Measurements from ENCODE around the gene NEK4. TPM values are rescaled to one million over a fixed set of nuclear protein-coding genes. Genes with fewer than 3 reads are reported as not detected.

Gene NEK4
- total RNA-seq, 1 experiment from 2014 or later, result 36.2 TPM

- CTCF ChIA-PET, result no interaction called here
- RAD21 ChIA-PET (ENCODE audit: low non-redundant PET in 1 of 2, low total read pairs in 2 of 2, uncharacterized antibody in 2 of 2, unreplicated experiment in 2 of 2), result no interaction called here
- DNase-seq (ENCODE audit: low read depth, low spot score), result no peak
- Histone ChIP-seq H3K27ac (ENCODE audit: low read depth, low read length) (no peak overlapping the region), H3K36me3 (ENCODE audit: control insufficient read depth in 1 of 2, insufficient read depth in 2 of 2, low read length in 2 of 2) (peaks cover 40 to 46% of the 10 kb centered on the region in 2 experiments), H3K4me1 (ENCODE audit: control insufficient read depth in 1 of 2, insufficient read depth in 2 of 2, low read length in 2 of 2) (no peaks in the 10 kb centered on the region), H3K79me2 (ENCODE audit: insufficient read depth, low read length) (peaks cover 25% of the 10 kb centered on the region), H3K4me3 (replicated peaks in 1 of 2; ENCODE audit: low read depth in 1 of 2, low read length in 2 of 2) (no peak overlapping the region), H3K9me2 (ENCODE audit: insufficient read depth) (no peaks in the 10 kb centered on the region), H2AFZ (ENCODE audit: low read depth, low read length, poor library complexity, severe bottlenecking) (no peak overlapping the region), H3K27me3 (ENCODE audit: insufficient read depth, low read length) (no peaks in the 10 kb centered on the region), H3K4me2 (ENCODE audit: low read length) (no peak overlapping the region), H4K20me1 (ENCODE audit: insufficient read depth) (peaks cover 19% of the 10 kb centered on the region; the same call in 1 of the 2 replicates), H3K9me3 (ENCODE audit: control insufficient read depth in 1 of 2, insufficient read depth in 1 of 2, low read depth in 1 of 2, low read length in 2 of 2) (no peaks in the 10 kb centered on the region), H3K9ac (ENCODE audit: low read length) (no peak overlapping the region)
- no peak for ATAC-seq
- no peak for TF ChIP-seq MAX (IDR thresholded peaks at IDR 0.05)
- no peak for TF ChIP-seq EZH2phosphoT487 (IDR thresholded peaks at IDR 0.05; ENCODE audit: borderline replicate concordance)
- TF ChIP-seq CTCF (IDR thresholded peaks at IDR 0.05 in 2 of 3, conservative IDR thresholded peaks at IDR 0.05 in 1 of 3; ENCODE audit: borderline replicate concordance in 1 of 3, insufficient read depth in 1 of 3, low read depth in 2 of 3, low read length in 2 of 3), result no peak
- TF ChIP-seq EZH2 (IDR thresholded peaks at IDR 0.05), result no peak
- TF ChIP-seq REST (IDR thresholded peaks at IDR 0.05; ENCODE audit: low read depth), result no peak
- no peak for TF ChIP-seq YY1 (IDR thresholded peaks at IDR 0.05; ENCODE audit: extremely low read depth, insufficient replicate concordance, low read depth, low read length)
- no peak for TF ChIP-seq JUND (IDR thresholded peaks at IDR 0.05)
- no peak for TF ChIP-seq EGR1 (IDR thresholded peaks at IDR 0.05; ENCODE audit: low read depth)
- TF ChIP-seq POLR2AphosphoS5 (IDR thresholded peaks at IDR 0.05; ENCODE audit: low read depth, low read length), result no peak; the same call in 1 of the 2 replicates
- no peak for TF ChIP-seq SIN3A (IDR thresholded peaks at IDR 0.05; ENCODE audit: low read depth)
- TF ChIP-seq SRF (IDR thresholded peaks at IDR 0.05; ENCODE audit: low read depth), result no peak
- POLR2A ChIA-PET, result interaction anchor here (1.8 kb wide), 1 partner anchor 11 kb away, joined by 4 read pairs; no protein-coding TSS in a partner anchor
- BruUV-seq (replicated peaks), result no TSS peak
- intact Hi-C loops (cut with micrococcal nuclease), result no loop called here
Measured at GRCh38 chr3:52697632-52697965, 73.1 kb downstream of the NEK4 start.
